Epithelial cell of prostate (primary cell): ENCODE measurements around the gene MGLL.

ENCODE experiments used
- DNase-seq: peaks from one replicate; pipeline ENCODE4 v3.0.0-alpha.2; 2011; ENCODE audit warnings: low read depth, low spot score
- H3K27ac ChIP-seq: fragments of 450-650 bp; 2 replicates; pipeline ENCODE4 v1.5.1; 2017; ENCODE audit warnings: mild to moderate bottlenecking

Gene MGLL

DNA sequence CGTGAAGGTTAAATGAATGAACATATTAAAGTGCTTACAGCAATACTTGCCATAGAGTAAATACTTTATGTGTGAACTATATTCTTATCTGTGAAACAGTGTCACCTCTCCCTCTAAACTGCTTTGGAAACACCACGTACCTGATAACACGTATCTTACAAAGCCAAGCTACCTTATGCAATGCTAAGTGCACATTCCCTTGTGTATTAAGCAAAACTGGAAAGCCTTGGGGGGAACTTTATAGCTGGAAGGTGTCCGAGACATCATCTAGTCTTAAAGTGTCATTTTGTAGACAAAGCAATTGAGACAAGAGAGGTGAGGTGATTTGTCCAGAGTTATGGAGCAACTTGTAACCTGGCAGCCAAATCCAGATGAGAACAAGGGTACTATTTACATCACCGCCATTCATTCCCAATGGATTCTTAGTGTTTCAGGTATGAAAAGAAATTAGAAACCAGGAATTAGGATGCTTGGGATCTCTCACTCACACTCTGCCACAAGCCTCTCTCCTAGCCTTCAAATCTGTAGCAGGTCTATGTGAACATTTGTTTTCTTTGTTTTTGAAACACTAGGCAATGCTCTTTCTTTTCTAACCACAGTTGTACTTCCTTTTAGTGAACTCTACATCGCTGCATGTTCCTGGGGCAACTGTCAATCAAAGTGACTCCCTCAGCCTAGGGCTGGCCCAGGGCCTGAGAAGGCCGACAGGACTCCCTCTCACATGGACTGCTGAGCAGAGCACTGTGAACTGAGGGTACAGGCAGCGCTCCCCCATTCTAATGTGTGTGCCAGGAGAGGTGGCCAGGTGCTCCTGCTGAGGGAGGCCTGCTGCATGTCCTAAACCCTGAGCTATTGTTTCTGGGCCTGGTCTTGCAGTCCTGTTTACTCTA, 13.9 kb upstream of the MGLL start:
- DNase-seq = no peak
- H3K27ac ChIP-seq = no peak overlapping the region

DNA sequence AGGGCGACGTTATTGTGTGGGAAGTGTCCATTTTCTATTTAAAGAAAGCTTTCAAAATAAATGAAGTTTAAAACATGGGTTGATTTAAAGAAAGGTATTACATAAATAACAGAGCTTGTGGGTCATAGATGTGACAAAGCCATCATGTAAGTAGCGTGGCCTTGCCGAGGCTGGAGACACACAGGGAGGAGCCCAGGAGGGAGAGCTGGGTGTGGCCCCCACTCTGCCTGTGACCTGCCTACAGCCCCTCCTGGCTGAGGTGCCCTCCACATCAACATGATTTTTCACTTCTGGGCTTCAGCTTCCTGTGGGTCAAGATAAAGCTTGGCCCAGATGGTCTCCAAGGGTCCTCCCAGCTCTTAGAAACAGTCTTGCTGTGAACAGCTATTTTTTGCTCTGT, 12.5 kb upstream of the MGLL start:
- no peak for DNase-seq
- no peak overlapping the region for H3K27ac ChIP-seq

GRCh38 chr3:127833281-127834032, 11.1 kb upstream of the MGLL start:
- H3K27ac ChIP-seq = peak overlapping the region; percentile 31
- DNase-seq = peak; percentile 75

DNA sequence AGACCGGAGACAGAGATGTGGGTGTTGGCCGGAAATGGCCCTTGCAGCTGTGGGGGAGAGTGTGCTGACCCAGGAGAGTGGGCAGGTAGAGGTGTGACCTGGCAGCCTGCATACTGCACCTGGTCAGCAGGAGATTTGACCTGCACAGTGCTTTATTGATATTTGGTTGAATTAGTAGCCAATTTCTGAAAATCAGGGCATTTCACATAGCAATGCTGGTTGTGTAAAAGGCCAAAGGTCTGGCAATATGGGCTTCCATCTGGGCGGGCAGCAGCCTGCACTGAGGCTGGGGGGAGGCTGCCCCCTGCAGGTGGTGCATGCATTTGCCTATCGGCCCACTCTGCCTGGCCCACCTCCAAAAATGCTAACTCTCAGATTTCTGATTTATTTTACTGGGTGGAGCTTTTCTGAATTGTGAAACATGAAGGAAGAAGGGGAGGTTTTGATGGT, 9.4 kb upstream of the MGLL start:
- H3K27ac ChIP-seq = no peak overlapping the region
- no peak for DNase-seq

- no peak overlapping the region for H3K27ac ChIP-seq
- no peak for DNase-seq
Measured at GRCh38 chr3:127829537-127829936, 7.2 kb upstream of the MGLL start.

GRCh38 chr3:127827808-127828207, 5.5 kb upstream of the MGLL start:
- H3K27ac ChIP-seq = no peak overlapping the region
- DNase-seq = no peak

GRCh38 chr3:127825756-127826155, 3.4 kb upstream of the MGLL start:
- DNase-seq = no peak

GRCh38 chr3:127824151-127824825, 2.0 kb upstream of the MGLL start:
- no peak for DNase-seq

More at GRCh38 chr3:127825756-127826155, 3.4 kb upstream of the MGLL start:
- H3K27ac ChIP-seq = no peak overlapping the region

GRCh38 chr3:127823426-127823857, 1.1 kb upstream of the MGLL start:
- peak overlapping the region; percentile 91 for H3K27ac ChIP-seq
- no peak for DNase-seq

More at GRCh38 chr3:127824151-127824825, 2.0 kb upstream of the MGLL start:
- H3K27ac ChIP-seq = no peak overlapping the region

GRCh38 chr3:127822682-127823425, 539 bp upstream of the MGLL start:
- no peak for DNase-seq
- peak overlapping the region; percentile 91 for H3K27ac ChIP-seq

DNA sequence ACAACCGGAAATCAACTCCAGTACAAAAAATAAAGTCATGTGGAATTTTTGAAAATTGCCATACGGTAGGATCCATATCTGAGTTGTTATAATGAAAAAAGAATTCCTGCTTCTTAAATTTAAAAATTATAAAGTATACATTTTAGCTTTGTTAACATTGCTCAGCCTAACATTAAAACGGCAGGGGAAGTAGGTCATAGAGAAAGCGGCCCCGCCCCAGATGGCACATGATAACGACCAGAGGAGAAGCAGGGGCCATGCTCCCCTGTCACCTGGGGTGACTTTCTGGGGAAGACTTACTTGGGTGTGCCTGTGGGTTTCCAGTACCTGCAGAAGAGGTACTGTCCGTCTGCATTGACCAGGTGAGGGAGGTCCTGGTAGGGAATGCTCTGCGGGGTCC, 921 bp downstream of the MGLL start:
- peak overlapping the region; percentile 91 for H3K27ac ChIP-seq
- no peak for DNase-seq

GRCh38 chr3:127820826-127821313, 1.4 kb downstream of the MGLL start:
- no peak for DNase-seq

DNA sequence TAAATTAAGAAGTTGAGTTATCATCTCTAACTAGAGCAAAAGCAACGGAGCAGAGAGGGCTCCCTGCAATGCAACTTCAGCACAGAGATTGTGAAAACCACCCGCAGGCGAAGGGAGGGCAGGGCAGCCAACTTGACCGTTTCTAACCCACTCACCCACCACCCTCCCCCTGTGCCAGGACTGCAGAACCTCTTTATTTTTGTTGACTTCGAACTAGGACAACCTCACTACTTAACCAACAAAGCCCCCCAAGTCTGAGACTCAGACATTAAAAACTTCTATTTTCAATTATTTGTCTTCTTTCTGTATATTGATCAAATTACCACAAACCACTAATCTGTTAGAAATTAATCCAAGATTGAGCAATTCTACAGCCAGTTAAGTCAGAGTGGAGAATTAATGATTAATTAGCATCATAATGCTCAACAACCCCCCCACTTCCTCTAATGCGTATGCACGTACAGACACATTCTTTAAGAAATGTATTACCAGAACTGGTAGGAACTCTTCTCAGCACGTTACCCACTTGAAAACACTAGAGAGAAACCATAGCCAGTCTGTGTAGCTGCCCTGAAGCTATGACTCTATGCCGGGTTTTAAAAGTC, 2.0 kb downstream of the MGLL start:
- DNase-seq = no peak
- peak overlapping the region; percentile 91 for H3K27ac ChIP-seq

More at GRCh38 chr3:127820826-127821313, 1.4 kb downstream of the MGLL start:
- H3K27ac ChIP-seq = peak overlapping the region; percentile 91

GRCh38 chr3:127819656-127820055, 2.7 kb downstream of the MGLL start:
- no peak for DNase-seq
- peak overlapping the region; percentile 91 for H3K27ac ChIP-seq

GRCh38 chr3:127819086-127819485, 3.2 kb downstream of the MGLL start:
- peak overlapping the region; percentile 91 for H3K27ac ChIP-seq
- DNase-seq = no peak

DNA sequence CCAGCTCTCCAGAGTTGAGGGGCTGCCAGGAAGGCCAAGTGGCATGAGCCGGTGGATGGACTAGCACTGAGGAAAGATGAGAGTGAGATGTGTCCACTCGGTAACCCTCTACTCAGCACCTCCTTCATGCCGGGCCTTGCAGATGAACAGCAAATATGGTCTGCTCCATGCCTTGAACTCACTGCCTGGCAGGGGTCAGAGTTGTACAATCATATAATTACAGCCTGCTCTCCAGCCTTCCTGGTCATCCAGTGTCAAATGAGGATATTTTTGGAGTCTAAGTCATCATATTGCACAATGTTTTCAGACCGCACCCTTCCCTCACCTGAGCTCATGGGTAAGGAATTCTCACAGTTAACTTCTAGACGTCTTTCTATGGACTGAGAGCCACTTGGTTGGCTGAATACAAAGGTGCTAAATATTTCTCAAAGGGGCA, 4.9 kb downstream of the MGLL start:
- DNase-seq = peak; percentile 85
- H3K27ac ChIP-seq = peak overlapping the region; percentile 91

GRCh38 chr3:127816783-127817405, 5.4 kb downstream of the MGLL start:
- H3K27ac ChIP-seq = peak overlapping the region; percentile 91
- no peak for DNase-seq

DNA sequence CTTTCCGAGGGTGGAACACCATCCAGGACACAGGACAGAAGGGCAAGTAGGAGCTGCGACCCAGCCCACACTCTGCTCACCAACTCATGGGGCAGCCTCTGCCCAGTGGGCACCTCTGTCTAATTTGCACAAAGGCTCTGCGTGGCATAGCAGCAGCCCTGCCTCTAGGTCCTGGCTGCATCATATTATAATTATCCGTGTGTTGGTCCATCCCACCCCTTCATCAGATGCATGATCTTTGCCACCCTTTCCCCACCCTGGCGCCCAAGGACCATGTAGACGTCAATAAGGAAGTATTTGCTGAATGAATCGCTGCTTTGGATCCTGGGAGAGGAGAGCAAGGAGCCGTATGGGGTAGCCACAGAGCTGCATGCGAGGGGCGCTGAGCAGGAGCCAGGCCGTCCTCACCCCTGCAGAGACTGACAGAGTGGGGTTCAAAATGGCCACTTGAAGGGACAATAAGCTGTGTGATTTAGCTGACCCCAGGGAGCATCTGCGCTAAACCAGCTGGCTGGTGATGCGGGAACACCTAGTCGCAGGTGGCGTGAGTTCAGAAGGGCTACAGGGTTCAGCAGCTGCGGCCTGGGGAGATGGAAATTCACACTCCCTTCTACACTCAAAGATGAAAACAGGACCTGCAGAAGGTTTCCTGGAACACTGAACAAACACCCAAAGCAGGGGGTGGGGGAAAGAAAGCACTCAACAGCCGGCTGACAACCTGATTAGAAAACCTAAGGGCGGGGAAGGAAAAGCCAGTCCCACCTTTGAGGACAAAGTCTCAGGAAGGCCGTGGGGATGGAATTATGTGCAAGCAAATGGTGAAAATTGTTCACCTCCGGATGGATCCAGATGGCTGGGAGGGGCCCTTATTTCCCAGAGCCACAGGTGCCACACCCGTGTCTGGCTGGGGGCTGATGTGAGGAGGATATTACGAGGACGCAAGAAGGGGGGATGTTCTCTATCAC, 6.4 kb downstream of the MGLL start:
- DNase-seq = no peak
- H3K27ac ChIP-seq = no peak overlapping the region
